Keratinocyte (primary cell): ENCODE measurements around the gene CALY. TPM values are rescaled to one million over a fixed set of nuclear protein-coding genes. Genes with fewer than 3 reads are reported as not detected.
A peak's percentile ranks its signal among the peaks of the same experiment; 100 is the strongest.

Source experiments
- DNase-seq: peaks from one replicate; pipeline ENCODE4 v3.0.0-alpha.2; 2011; ENCODE audit warnings: low read depth, missing footprints, low spot score
- FAIRE-seq: peaks from 2 replicates; lab custom pipeline; 2011; peaks lifted over from hg19 to GRCh38; lab: Jason Lieb, UNC
- H2AFZ ChIP-seq: 2 replicates; pipeline ENCODE4 v1.6.0; 2012; ENCODE audit warnings: low read length, control low read depth, inconsistent platforms; ENCODE audit not compliant: control insufficient read depth
- H3K27ac ChIP-seq: 2 replicates; pipeline ENCODE4 v1.5.1; 2011; ENCODE audit warnings: low read length; ENCODE audit not compliant: control insufficient read depth, insufficient read depth
- H3K27me3 ChIP-seq: 3 replicates; pipeline ENCODE4 v1.6.0; 2011; ENCODE audit warnings: low read length; ENCODE audit not compliant: control insufficient read depth, insufficient read depth; ENCODE audit errors: extremely low read depth
- H3K36me3 ChIP-seq, 2 experiments: 2 replicates in 1 of 2; 3 replicates in 1 of 2; pipeline ENCODE4 v1.5.1; 2011; ENCODE audit warnings: low read length in 2 of 2, mild to moderate bottlenecking in 1 of 2; ENCODE audit not compliant: control insufficient read depth in 2 of 2, insufficient read depth in 2 of 2; ENCODE audit errors: extremely low read depth in 1 of 2
- H3K4me1 ChIP-seq: 3 replicates; pipeline ENCODE4 v1.5.1; 2011; ENCODE audit warnings: low read length; ENCODE audit not compliant: control insufficient read depth, insufficient read depth; ENCODE audit errors: extremely low read depth
- H3K4me2 ChIP-seq: 3 replicates; pipeline ENCODE4 v1.6.0; 2011; ENCODE audit warnings: low read depth, low read length; ENCODE audit not compliant: control insufficient read depth, insufficient read depth; ENCODE audit errors: extremely low read depth
- H3K4me3 ChIP-seq, 3 experiments: fragments of 200-600 bp in 1 of 3; sonication (generic) in 1 of 3; 2 replicates in 2 of 3; 3 replicates in 1 of 3; pipeline ENCODE4 v1.5.1; 2011 to 2016; ENCODE audit warnings: low read length in 3 of 3, mild to moderate bottlenecking in 3 of 3, control low read depth in 2 of 3, inconsistent platforms in 1 of 3, low read depth in 1 of 3, mixed read lengths in 1 of 3, mixed run types in 1 of 3, moderate library complexity in 1 of 3; ENCODE audit not compliant: control insufficient read depth in 2 of 3, insufficient read depth in 2 of 3; ENCODE audit errors: extremely low read depth in 1 of 3
- H3K79me2 ChIP-seq: 2 replicates; pipeline ENCODE4 v1.6.0; 2012; ENCODE audit warnings: low read length; ENCODE audit not compliant: control insufficient read depth, insufficient read depth
- H3K9ac ChIP-seq: 3 replicates; pipeline ENCODE4 v1.6.0; 2011; ENCODE audit warnings: low read length; ENCODE audit not compliant: control insufficient read depth, insufficient read depth; ENCODE audit errors: extremely low read depth
- H3K9me1 ChIP-seq: 3 replicates; pipeline ENCODE4 v1.6.0; 2011; ENCODE audit warnings: low read length; ENCODE audit not compliant: control insufficient read depth, insufficient read depth; ENCODE audit errors: extremely low read depth
- H3K9me3 ChIP-seq: 2 replicates; pipeline ENCODE4 v1.5.1; 2012; ENCODE audit warnings: low read depth, low read length; ENCODE audit not compliant: control insufficient read depth
- H4K20me1 ChIP-seq: 3 replicates; pipeline ENCODE4 v1.6.0; 2011; ENCODE audit warnings: low read length; ENCODE audit not compliant: control insufficient read depth, insufficient read depth; ENCODE audit errors: extremely low read depth
- CTCF ChIP-seq, 3 experiments: IDR thresholded peaks in 1 of 3; conservative IDR thresholded peaks in 1 of 3; optimal IDR thresholded peaks in 1 of 3; 2 replicates in 2 of 3; 3 replicates in 1 of 3; pipeline versions ENCODE3 to v1.5.1; 2011; ENCODE audit warnings: low read length in 3 of 3, mild to moderate bottlenecking in 3 of 3, moderate library complexity in 2 of 3, control low read depth in 1 of 3, inconsistent platforms in 1 of 3; ENCODE audit not compliant: insufficient read depth in 2 of 3; ENCODE audit errors: extremely low read depth in 1 of 3
- EZH2 ChIP-seq: IDR thresholded peaks from one replicate; pipeline ENCODE4 v1.6.1; 2012; ENCODE audit warnings: inconsistent platforms, mild to moderate bottlenecking, low read length, moderate library complexity
- dilution Hi-C: fragments of 300-500 bp; cut with MboI; formaldehyde crosslinking; loops from one replicate; pipeline ENCODE4 v1.7.0; 2020; ENCODE audit warnings: low sequenced_read_pairs; ENCODE audit not compliant: extremely low pct_ligation_motif_present
- polyA plus RNA-seq, 5 experiments: library from polyadenylated mRNA; depleted of rRNA in 3 of 5; stranded (reverse) in 3 of 5; stranded (forward) in 1 of 5; unstranded in 1 of 5; fragments of >200 nt; gene quantifications; 1 replicate in 1 of 5; 2 replicates in 3 of 5; 3 replicates in 1 of 5; pipeline versions ENCODE4 v1.2.1 to v1.2.3, GENCODE V29; 2011 to 2012; ENCODE audit warnings: missing spikeins in 2 of 5, low read depth in 1 of 5, low replicate concordance in 1 of 5

The CALY gene
- polyA plus RNA-seq, 1 donor (not counting 4 experiments of a cell fraction or from before 2014, with no cell fraction given), result not detected

- peaks cover 9% of the 10 kb centered on the region for H3K4me1 ChIP-seq
- peaks cover 53% of the 10 kb centered on the region for H3K79me2 ChIP-seq
- H3K4me2 ChIP-seq, result peak overlapping the region; percentile 86
- H3K36me3 ChIP-seq, result peaks cover 15 to 17% of the 10 kb centered on the region in 2 experiments
- H3K9ac ChIP-seq, result peak overlapping the region; percentile 99
- peaks cover 3% of the 10 kb centered on the region for H4K20me1 ChIP-seq
- no peaks in the 10 kb centered on the region for H3K9me3 ChIP-seq
- H3K9me1 ChIP-seq, result peaks cover 2% of the 10 kb centered on the region
- peak overlapping the region; percentile 98 for H3K27ac ChIP-seq
- FAIRE-seq (peak; percentile 83), DNase-seq (peak; percentile 66)
- H3K27me3 ChIP-seq, result no peaks in the 10 kb centered on the region
- TF ChIP-seq CTCF (optimal IDR thresholded peaks at IDR 0.05 in 1 of 3, IDR thresholded peaks at IDR 0.05 in 1 of 3, conservative IDR thresholded peaks at IDR 0.05 in 1 of 3; ENCODE audit: extremely low read depth in 1 of 3, insufficient read depth in 2 of 3, low read length in 3 of 3) (peak; percentile 80 to 96 (median 90)), EZH2 (no peak)
- peak overlapping the region; percentile 92 to 98 (median 97) for H3K4me3 ChIP-seq
- peak overlapping the region; percentile 38 for H2AFZ ChIP-seq
- dilution Hi-C loops, result no loop called here
These were observed 28.8 kb downstream of the CALY start for GRCh38 chr10:133307776-133308420.

GRCh38 chr10:133306941-133307379 is 29.7 kb downstream of the CALY start:
- H3K4me3 ChIP-seq, result peak overlapping the region in 1 of 3 experiments; percentile 98
- peak overlapping the region; percentile 98 for H3K27ac ChIP-seq
- FAIRE-seq, result no peak
- no peaks in the 10 kb centered on the region for H3K9me3 ChIP-seq
- H3K79me2 ChIP-seq, result peaks cover 58% of the 10 kb centered on the region
- H3K9me1 ChIP-seq, result peaks cover 2% of the 10 kb centered on the region
- DNase-seq, result no peak
- H3K9ac ChIP-seq, result peak overlapping the region; percentile 99
- dilution Hi-C loops, result no loop called here
- H3K36me3 ChIP-seq, result peaks cover 11 to 16% of the 10 kb centered on the region in 2 experiments
- no peak overlapping the region for H2AFZ ChIP-seq
- no peak for TF ChIP-seq EZH2
- TF ChIP-seq CTCF (optimal IDR thresholded peaks at IDR 0.05 in 1 of 3, IDR thresholded peaks at IDR 0.05 in 1 of 3, conservative IDR thresholded peaks at IDR 0.05 in 1 of 3; ENCODE audit: extremely low read depth in 1 of 3, insufficient read depth in 2 of 3, low read length in 3 of 3), result no peak
- H4K20me1 ChIP-seq, result peaks cover 3% of the 10 kb centered on the region
- H3K4me2 ChIP-seq, result peak overlapping the region; percentile 86
- H3K4me1 ChIP-seq, result peaks cover 9% of the 10 kb centered on the region
- H3K27me3 ChIP-seq, result no peaks in the 10 kb centered on the region
